Left forelimb (tissue), 1 donor: ENCODE measurements around the gene KAZN.
"Not testable (repeated sequence)": the region's sequence is repeated elsewhere in the genome, so short reads cannot be mapped to it uniquely, and the experiment has no call there.

ENCODE experiments used
- DNase-seq: peaks from one replicate; pipeline ENCODE4 v3.0.0-alpha.2; 2018; ENCODE audit warnings: low spot score

Gene KAZN

DNA sequence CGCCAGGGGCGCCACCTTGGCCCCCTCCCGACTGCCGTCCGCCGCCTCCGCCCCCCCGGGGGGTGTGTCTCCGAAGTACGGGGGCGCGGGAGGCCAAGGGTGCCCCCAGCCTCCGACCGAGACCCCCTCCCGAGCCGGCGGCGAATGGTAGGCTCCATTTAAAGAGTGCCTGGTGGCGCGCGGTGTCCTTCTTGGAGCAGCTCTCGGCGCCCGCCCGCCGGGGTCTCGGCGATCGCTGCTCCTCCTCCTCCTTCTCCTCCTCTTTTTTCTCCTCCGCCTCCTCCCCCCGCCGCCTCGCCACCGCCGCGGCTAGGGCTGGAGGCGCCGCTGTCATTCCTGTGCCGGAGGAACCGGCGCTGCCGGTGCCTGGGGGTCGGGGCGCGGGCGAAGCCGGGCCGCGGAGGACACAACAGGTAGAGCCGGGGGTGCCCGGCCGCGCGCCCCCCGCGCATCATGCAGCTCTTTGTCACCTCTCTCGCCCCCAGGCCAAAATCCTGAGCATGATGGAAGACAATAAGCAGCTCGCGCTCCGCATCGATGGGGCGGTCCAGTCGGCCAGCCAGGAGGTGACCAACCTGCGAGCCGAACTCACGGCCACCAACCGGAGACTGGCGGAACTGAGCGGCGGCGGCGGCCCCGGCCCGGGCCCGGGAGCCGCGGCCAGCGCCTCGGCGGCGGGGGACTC lies at the start of gene KAZN:
KAZN (plus strand) TSS at position 188 of the 685 bp plus-strand sequence.
- peak; percentile 81 for DNase-seq

- DNase-seq: no peak
Measured at GRCh38 chr1:14549897-14550620, 48.4 kb upstream of the KAZN start.

DNA sequence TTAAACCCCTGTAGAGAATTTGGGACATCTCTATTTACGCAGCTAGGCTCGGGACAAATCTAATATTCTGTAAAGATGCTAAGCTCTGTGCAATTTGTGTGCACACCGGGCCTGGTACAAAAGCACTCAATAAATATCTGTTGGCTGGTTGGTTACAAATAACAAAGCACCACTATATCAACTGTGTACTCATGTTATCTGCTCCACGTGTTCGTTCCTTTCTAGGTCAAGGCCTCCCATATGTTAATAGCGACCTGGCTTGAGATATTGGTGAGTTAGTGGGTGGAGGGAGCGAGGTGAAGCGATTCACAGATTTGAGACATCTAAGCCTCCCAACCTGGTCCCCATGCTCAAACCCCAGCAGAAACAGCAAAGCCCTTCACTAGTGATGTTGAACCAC lies 47.1 kb upstream of the KAZN start:
- DNase-seq: no peak

DNA sequence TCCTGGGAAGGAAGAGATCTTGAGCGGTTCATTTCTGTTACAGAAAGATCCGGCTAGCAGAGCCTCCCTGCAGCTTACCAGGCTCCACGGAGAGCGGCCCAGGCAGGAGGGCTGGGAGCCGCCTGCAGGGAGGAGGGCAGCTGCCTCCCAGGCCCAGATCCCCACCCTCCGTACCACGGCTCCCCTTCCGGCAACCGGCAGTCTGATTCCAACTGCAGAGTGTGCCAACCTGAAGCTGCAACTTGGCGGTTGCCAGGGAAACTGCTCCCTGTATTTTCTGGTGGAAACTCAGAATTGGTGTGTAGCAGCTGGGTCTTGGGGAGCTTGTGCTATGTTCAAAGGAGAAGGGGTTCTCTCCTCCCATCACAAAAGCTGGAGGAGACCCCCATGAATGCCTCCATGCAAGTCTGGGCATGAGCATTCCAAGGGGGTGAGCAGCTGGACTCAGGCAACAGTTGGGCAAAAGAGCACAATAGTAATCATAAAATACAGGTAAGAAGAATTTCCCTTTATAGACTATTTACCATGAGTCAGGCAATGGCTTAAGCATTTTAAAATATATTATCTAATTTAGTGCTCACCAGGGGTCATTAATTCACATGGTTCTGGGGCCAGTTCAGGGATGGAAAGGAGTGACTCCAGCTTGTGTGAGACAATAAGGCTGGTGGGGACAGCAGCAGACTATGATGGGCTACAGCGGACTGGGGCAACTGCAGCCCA lies 46.1 kb upstream of the KAZN start:
- DNase-seq: no peak

DNA sequence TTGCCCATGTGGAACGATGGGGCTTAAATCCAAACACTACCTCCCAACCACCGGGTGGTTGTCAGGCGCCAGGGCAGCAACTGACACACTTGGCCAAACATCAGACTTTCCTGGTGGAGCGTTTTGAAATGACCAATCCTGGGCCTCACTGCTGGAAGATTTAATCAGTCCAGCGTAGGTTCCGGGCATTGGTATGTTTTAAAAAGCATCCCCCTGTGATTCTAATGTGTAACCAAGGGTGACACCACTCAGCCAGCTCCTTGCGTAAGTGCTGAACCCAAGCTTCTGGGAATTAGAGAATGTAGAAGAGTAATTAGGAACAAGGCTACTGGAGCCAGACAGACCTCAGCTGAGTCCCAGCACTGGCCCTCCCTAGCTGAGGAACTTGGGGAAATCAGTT lies 44.8 kb upstream of the KAZN start:
- DNase-seq: no peak

DNA sequence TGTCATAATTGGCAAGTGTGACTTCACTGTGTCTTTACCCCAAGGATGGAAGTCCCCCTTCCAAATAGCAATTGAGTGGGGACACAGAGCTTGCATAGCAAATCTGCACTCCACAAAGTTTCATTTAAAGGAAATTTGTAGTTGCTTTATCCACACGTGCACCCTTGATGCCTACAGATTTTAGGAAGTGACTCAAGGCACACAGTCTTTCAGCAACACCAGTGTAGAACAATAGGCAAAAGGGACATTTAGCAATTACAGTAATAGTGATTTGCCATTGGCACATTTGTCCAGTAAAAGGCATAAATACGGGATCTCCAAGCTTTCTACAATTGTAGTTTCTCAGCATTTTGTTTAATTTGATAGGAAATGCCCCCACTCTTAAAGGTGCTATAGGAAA lies 43.4 kb upstream of the KAZN start:
- no peak for DNase-seq

GRCh38 chr1:14561014-14561693 lies 37.3 kb upstream of the KAZN start:
- DNase-seq: no peak

- no peak for DNase-seq
Measured at GRCh38 chr1:14565090-14565489, 33.4 kb upstream of the KAZN start.

- no peak for DNase-seq
Measured at GRCh38 chr1:14567056-14567455, 31.4 kb upstream of the KAZN start.

DNA sequence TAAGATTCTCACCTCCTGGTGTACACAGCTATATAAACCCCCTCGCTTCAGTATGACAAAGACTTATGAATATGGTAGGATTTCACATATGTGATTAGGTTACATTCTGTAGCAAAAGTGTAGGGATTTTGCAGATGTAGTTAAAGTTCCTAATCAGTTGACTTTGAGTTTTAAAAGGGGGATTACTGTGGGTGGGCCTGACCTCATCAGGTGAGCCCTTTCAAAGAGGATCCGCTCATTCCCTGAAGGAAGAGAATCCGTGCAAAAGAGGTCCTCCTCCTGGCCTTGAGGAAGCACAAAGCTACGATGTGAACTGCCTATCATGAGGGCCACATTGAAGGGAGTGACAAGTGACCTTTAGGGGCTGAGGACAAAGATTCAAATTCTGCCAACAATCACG lies 30.6 kb upstream of the KAZN start:
- DNase-seq: no peak

DNA sequence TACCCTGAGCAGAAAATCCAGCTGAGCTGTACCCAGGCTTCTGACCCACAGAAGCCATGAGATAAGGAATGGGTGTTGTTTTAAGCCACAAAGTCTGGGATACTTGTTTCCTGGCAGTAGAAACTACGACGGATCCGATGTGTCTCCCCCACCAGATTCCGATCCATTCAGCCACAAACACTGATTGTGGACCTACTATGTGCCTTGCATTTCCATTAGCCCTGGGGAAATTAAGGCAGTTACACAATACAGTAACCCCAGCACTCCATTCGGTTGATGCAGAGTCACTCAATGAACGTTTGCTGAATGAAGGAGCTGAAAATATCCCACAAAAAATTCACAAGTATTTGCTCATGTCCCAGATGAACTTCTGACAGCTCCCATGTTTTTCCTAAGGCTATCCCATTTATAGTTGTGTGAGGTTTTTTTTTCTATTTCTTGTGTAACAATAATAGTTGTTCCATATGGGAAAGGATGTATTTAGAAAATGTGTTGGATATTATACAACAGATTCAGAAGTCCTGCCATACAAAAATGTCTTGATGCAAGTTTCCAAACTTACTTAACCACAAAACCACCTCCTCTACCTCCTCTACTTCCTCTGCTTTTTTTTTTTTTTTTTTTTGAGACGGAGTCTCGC lies 29.6 kb upstream of the KAZN start:
- no peak for DNase-seq

GRCh38 chr1:14570514-14570913 lies 28.0 kb upstream of the KAZN start:
- no peak for DNase-seq

DNA sequence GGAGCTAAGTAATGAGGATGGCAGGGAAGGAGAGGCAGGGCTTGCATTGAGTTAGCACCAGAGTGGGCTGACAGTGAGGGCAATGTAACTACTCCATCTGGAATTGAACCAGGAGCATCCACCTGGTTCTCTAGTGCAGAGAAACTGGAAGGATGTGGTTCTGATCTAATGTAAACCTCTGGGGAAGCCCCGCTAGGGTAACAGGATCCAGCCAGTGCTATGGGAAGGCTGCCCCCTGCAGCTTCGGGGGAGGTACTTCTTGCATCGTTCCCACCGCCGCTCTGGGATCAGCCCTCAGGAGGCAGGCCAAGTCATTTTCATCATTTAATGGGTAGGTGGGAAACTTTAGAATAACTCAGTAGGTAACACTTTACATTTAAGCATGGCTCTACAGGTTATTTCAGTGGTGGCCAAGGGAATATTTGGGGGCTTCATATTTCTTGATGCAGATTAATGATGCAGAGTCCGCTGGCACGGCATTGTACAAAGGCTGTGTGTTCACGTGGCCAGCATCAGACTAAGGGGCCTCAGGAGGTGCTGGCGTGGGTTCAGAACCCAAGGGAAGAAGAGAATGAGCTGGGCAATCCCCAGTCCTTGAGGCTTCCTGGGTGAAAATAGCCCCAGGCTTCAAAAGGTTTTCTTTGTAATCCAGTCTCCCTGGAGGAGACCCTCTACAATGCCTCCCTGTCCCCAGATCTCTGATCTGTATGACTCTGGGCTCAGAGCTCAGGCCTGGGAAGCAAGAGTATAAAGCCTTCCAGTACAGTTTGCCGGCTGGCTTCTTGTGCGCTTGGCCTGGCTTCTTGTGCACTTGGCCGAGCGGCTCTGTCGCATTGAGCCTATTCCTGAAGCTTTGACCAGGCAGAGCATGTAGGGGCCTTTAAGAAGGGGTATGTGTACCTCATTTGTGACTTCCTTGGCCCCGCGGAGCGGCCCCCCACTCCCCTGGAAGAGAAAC lies 26.4 kb upstream of the KAZN start:
- DNase-seq: no peak

GRCh38 chr1:14572861-14573260 lies 25.6 kb upstream of the KAZN start:
- DNase-seq: no peak

DNA sequence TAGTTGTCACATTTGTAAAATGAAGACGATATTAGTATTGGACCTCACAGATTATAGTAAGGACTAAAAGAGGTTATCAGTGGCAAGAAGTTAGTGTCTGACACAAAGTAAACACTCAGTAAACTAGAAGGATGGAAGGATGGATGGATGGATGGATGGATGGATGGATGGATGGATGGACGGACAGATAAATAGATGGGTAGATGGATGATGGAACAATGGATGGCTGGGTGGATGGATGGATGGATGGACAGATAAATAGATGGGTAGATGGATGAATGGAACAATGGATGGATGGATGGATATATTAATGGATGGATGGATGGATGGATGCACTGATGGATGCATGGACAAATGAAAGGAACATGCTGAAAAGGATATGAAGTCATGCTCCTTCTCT lies 22.3 kb upstream of the KAZN start:
- no peak for DNase-seq

DNA sequence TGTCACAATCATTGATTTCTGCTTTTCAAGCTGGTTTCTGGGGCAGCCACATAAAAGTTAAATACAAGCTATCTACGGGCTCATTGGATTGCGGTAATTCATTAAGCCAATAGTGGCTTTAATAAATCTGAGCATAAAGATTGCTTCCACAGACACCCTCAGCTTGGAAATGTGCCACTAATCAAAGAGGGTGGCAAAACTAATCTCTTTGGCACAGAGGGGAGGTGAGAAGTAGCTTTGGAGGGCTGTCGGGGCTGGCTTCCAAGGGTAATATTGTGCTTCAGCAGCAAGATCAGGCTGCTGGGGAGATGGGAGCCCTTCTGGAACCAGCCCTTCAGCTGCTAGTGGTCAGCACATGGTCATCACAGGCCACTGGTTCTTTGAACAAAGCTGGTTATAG lies 21.2 kb upstream of the KAZN start:
- no peak for DNase-seq

GRCh38 chr1:14578156-14578555 lies 20.3 kb upstream of the KAZN start:
- no peak for DNase-seq

DNA sequence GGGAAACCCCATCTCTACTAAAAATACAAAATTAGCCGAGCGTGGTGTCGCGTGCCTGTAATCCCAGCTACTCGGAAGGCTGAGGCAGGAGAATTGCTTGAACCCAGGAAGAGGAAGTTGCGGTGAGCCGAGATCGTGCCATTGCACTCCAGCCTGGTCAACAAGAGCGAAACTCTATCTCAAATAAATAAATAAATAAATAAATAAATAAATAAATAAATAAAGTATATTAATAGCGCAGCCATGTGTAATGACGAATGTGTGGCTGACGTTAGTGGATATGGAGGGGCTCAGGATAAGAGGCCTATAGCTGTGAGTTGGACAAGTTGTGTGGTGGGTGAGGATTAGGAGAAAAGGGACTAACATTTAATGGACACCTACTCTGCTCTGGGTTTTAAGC lies 18.2 kb upstream of the KAZN start:
- DNase-seq: not testable (repeated sequence)

GRCh38 chr1:14580986-14581385 lies 17.5 kb upstream of the KAZN start:
- DNase-seq: no peak

DNA sequence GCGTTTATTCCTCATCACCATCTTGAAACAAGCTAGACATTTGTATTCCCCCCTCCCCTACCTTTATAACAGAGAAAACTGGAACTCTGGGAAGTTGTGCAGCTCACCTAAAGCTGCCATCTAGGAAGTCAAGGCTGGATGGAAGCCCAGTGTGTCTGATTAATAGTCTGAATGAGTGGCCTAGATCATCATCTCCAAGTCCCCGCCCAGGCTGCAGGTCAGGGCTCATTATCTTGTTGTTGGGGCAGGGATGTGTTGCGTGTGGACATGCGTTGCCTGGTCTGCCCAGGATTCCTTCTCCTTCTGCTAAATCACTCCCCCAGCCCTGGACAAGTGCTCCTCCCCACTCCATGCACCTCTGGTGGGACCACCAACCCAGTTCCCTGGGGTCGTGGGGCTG lies 14.7 kb upstream of the KAZN start:
- no peak for DNase-seq

GRCh38 chr1:14585728-14586127 lies 12.8 kb upstream of the KAZN start:
- DNase-seq: no peak
